Testis (tissue), 3 donors: Measurements from ENCODE around the gene THUMPD2. TPM values are rescaled to one million over a fixed set of nuclear protein-coding genes. Genes with fewer than 3 reads are reported as not detected.

Source experiments
- DNase-seq: peaks from one replicate; pipeline ENCODE4 v3.0.0-alpha.2; 2019
- H3K27ac ChIP-seq, 2 donors: fragments of 200-600 bp; sonication (generic); one replicate each; pipeline ENCODE4 v1.5.1; 2019
- H3K27me3 ChIP-seq: fragments of 200-600 bp; sonication (generic); one replicate; pipeline ENCODE4 v1.5.1; 2019
- H3K36me3 ChIP-seq: fragments of 200-600 bp; sonication (generic); one replicate; pipeline ENCODE4 v1.5.1; 2017; ENCODE audit warnings: low read depth; ENCODE audit errors: missing control alignments
- H3K4me1 ChIP-seq: fragments of 200-600 bp; sonication (generic); one replicate; pipeline ENCODE4 v1.5.1; 2019
- H3K4me3 ChIP-seq, 2 donors: fragments of 200-600 bp; sonication (generic); one replicate each; pipeline ENCODE4 v1.5.1; 2017 to 2019
- H3K9me3 ChIP-seq: fragments of 200-600 bp; sonication (generic); one replicate; pipeline ENCODE4 v1.5.1; 2017
- CTCF ChIP-seq, 3 experiments: fragments of 450-650 bp in 2 of 3; fragments of 200-600 bp in 1 of 3; sonication (generic) in 1 of 3; IDR thresholded peaks; one replicate each; pipeline ENCODE4 v1.5.1; 2016 to 2019; ENCODE audit warnings: antibody characterized with exemption in 3 of 3, mild to moderate bottlenecking in 2 of 3, moderate library complexity in 1 of 3
- POLR2A ChIP-seq: fragments of 450-650 bp; IDR thresholded peaks from one replicate; pipeline ENCODE4 v1.6.1; 2017; ENCODE audit warnings: antibody characterized with exemption, mild to moderate bottlenecking, moderate library complexity
- WGBS, 2 donors: methylation state at CpG; one replicate each; pipeline ENCODE4 v1.1.5; 2018; 5-methylcytosine and 5-hydroxymethylcytosine counted together
- intact Hi-C: fragments of 100-400 bp; cut with DNase I; formaldehyde crosslinking; loops from one replicate; pipeline ENCODE4 v1.15.1; 2023; ENCODE audit warnings: low total_unique reads
- polyA plus RNA-seq: library from polyadenylated mRNA; stranded (reverse); fragments of 350-450 nt; fragmentation: Illumina TruSeq; extraction: RNeasy Lipid Tissue Mini Kit (QIAGEN cat#74804); gene quantifications from one replicate; pipeline ENCODE4 v1.2.3, GENCODE V29; 2014; ENCODE audit warnings: low read depth, low replicate concordance; ENCODE audit not compliant: insufficient read depth
- total RNA-seq, 2 donors: library from RNA; depleted of rRNA; stranded (reverse); fragments of >200 nt; gene quantifications; one replicate each; pipeline ENCODE4 v1.2.3, GENCODE V29; 2016

Gene THUMPD2
- total and polyA plus RNA-seq, 3 donors from 2014 or later, result 3.8 to 16.6 (median 15.4) TPM

DNA sequence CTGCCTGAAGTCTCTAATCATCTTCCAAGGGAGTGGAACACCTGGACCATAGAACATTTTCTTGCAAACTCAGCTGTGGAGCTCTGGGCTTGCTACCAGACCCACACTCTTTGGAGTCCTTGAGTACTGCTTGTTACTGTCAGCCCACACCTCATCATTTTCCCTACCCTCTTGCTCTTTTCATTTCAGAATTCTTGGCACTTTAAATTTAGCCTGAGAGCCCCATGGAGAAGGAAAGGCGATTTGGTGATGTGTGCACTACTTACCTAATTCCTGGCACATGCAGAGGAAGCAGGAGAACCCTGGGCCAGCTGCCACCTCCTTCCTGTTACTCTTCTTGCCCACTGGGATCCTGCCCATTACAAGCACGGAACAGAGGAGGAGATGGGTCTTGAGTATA, 81.6 kb downstream of the THUMPD2 start:
- Histone ChIP-seq H3K27me3 (no peaks in the 10 kb centered on the region), H3K4me3 (no peak overlapping the region), H3K4me1 (no peaks in the 10 kb centered on the region), H3K9me3 (no peaks in the 10 kb centered on the region), H3K27ac (no peak overlapping the region), H3K36me3 (no peaks in the 10 kb centered on the region)
- 68 to 69% methylated on average over 2 of the region's 2 CpGs for WGBS, 2 donors
- intact Hi-C loops, result no loop called here
- DNase-seq, result no peak
- TF ChIP-seq CTCF (IDR thresholded peaks at IDR 0.05), result no peak

GRCh38 chr2:39696838-39697237, 82.2 kb downstream of the THUMPD2 start:
- Histone ChIP-seq H3K36me3 (no peaks in the 10 kb centered on the region), H3K27ac (no peak overlapping the region), H3K4me3 (no peak overlapping the region), H3K9me3 (no peaks in the 10 kb centered on the region), H3K4me1 (no peaks in the 10 kb centered on the region), H3K27me3 (no peaks in the 10 kb centered on the region)
- TF ChIP-seq CTCF (IDR thresholded peaks at IDR 0.05) (peak in 2 of 3 experiments; percentile 4 to 28), POLR2A (no peak)
- WGBS, 2 donors, result 52 to 66% methylated on average over 1 of the region's 1 CpG
- intact Hi-C loops, result no loop called here
- no peak for DNase-seq

- no peaks in the 10 kb centered on the region for H3K36me3 ChIP-seq
Observed at GRCh38 chr2:39696101-39696553, 82.9 kb downstream of the THUMPD2 start.

GRCh38 chr2:39693245-39693644, 85.8 kb downstream of the THUMPD2 start:
- WGBS, 2 donors, result 89 to 90% methylated on average over 1 of the region's 1 CpG

More at GRCh38 chr2:39696101-39696553, 82.9 kb downstream of the THUMPD2 start:
- intact Hi-C loops, result no loop called here
- 85 to 88% methylated on average over 4 of the region's 4 CpGs for WGBS, 2 donors
- Histone ChIP-seq H3K4me1 (no peaks in the 10 kb centered on the region), H3K27me3 (no peaks in the 10 kb centered on the region), H3K27ac (no peak overlapping the region), H3K9me3 (no peaks in the 10 kb centered on the region), H3K4me3 (no peak overlapping the region)
- DNase-seq, result no peak
- TF ChIP-seq CTCF (IDR thresholded peaks at IDR 0.05) (no peak), POLR2A (no peak)

More at GRCh38 chr2:39693245-39693644, 85.8 kb downstream of the THUMPD2 start:
- TF ChIP-seq POLR2A, result no peak
- TF ChIP-seq CTCF (IDR thresholded peaks at IDR 0.05), result no peak
- no peaks in the 10 kb centered on the region for H3K36me3 ChIP-seq
- H3K9me3 ChIP-seq, result no peaks in the 10 kb centered on the region
- H3K4me3 ChIP-seq, result no peak overlapping the region
- intact Hi-C loops, result no loop called here
- H3K4me1 ChIP-seq, result no peaks in the 10 kb centered on the region
- DNase-seq, result no peak
- H3K27me3 ChIP-seq, result no peaks in the 10 kb centered on the region
- no peak overlapping the region for H3K27ac ChIP-seq
